ENCODE measurements around the gene WWOX.

WWOX gene

DNA sequence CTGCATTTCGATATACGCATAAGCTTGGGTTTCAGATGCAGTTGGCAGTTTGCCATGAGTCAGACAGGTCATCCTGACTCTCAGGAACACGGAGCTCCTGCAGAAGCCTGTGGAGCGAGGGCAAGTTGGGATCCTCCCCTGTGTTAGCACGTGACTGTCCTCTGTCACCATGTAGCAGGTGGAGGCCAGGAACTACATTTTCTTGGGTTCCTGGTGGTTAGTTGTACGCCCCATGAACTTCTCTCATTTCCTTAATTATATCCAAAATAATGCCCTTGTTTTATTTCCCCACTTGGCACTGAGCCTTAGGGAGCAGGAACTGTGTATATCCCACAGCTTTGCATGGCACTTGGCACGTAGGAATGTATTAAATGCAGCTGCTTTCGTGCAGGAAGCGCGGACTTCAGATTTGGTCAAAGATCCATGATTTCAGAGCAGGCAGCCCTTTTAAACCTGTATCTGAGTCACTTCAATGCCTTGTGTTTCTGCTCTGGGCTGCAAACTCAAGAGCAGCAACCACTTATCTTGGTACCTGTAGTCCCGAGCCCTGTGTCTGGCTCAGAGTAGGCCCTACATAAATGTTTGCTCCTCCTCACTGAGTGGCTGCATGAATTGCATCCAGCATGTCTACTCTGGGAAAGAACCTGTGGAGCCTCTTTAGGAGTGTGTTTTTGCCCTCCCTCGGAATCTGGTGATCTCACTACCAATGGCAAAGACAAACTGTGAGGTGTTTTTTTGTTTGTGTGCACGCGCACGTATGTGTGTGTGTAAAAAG lies 1072.7 kb downstream of the WWOX start:
- Histone ChIP-seq H3K4me3 (ENCODE audit: low read length) (no peak overlapping the region), H3K9ac (ENCODE audit: low read length) (no peak overlapping the region), H3K27ac (ENCODE audit: low read length) (no peak overlapping the region), H3K9me3 (ENCODE audit: control insufficient read depth, low read depth, low read length) (peaks cover 4% of the 10 kb centered on the region), H3K36me3 (ENCODE audit: control insufficient read depth, low read depth, low read length) (no peaks in the 10 kb centered on the region), H3K4me1 (ENCODE audit: control insufficient read depth, low read depth, low read length) (peaks cover 15% of the 10 kb centered on the region), H3K27me3 (ENCODE audit: control insufficient read depth, insufficient read depth, low read length) (no peaks in the 10 kb centered on the region)

DNA sequence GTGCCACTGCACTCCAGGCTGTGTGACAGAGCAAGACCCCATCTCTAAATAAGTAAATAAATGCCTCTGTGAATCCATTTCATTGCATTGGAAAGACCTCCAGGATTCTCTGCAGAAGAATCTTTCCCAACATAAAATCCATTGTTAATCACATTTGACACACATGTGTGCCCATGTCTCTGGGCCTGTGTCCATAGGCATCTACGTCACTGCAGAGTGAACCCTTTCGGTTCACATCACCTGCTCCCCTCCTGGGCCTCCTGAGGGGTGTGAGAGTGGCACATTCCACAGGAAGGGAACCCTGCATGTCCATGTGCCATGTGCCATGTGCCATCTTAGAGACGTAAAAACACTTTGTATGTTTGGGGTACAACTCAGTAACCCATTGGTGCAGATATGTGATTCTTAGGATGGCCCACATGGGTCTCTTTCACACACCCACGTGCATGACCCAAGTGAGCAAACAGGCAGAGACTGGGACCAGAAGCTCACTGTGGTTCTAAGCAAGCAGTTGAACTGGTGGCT lies 1073.6 kb downstream of the WWOX start:
- no peak overlapping the region for H3K27ac ChIP-seq (ENCODE audit: low read length)
- H3K27me3 ChIP-seq (ENCODE audit: control insufficient read depth, insufficient read depth, low read length): no peaks in the 10 kb centered on the region
- no peaks in the 10 kb centered on the region for H3K9me3 ChIP-seq (ENCODE audit: control insufficient read depth, low read depth, low read length)
- H3K9ac ChIP-seq (ENCODE audit: low read length): no peak overlapping the region
- no peaks in the 10 kb centered on the region for H3K36me3 ChIP-seq (ENCODE audit: control insufficient read depth, low read depth, low read length)
- H3K4me3 ChIP-seq (ENCODE audit: low read length): no peak overlapping the region
- H3K4me1 ChIP-seq (ENCODE audit: control insufficient read depth, low read depth, low read length): peaks cover 15% of the 10 kb centered on the region

DNA sequence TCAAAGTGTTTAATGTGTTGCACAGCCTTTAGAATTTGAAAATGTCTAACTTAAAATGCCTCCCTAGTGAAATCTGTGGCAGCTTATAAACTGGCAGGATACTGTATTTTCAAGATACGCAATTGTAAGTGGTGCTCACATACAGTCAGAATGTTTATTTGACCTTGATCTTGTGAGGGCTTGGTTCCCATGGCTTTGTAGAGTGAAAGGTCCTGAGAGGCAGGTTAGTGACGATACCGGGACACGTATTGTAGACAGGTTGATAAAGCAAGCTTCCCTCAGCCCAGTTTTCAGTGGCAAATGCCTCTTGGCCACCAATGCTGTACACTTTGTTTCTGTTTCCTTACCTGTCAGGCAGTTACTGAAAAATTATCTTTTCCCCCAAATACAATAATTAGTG lies 1074.5 kb downstream of the WWOX start:
- H3K27ac ChIP-seq (ENCODE audit: low read length): no peak overlapping the region
- H3K4me3 ChIP-seq (ENCODE audit: low read length): no peak overlapping the region
- no peak overlapping the region for H3K9ac ChIP-seq (ENCODE audit: low read length)
- no peaks in the 10 kb centered on the region for H3K9me3 ChIP-seq (ENCODE audit: control insufficient read depth, low read depth, low read length)
- H3K27me3 ChIP-seq (ENCODE audit: control insufficient read depth, insufficient read depth, low read length): no peaks in the 10 kb centered on the region
- peaks cover 13% of the 10 kb centered on the region for H3K4me1 ChIP-seq (ENCODE audit: control insufficient read depth, low read depth, low read length)
- H3K36me3 ChIP-seq (ENCODE audit: control insufficient read depth, low read depth, low read length): no peaks in the 10 kb centered on the region

DNA sequence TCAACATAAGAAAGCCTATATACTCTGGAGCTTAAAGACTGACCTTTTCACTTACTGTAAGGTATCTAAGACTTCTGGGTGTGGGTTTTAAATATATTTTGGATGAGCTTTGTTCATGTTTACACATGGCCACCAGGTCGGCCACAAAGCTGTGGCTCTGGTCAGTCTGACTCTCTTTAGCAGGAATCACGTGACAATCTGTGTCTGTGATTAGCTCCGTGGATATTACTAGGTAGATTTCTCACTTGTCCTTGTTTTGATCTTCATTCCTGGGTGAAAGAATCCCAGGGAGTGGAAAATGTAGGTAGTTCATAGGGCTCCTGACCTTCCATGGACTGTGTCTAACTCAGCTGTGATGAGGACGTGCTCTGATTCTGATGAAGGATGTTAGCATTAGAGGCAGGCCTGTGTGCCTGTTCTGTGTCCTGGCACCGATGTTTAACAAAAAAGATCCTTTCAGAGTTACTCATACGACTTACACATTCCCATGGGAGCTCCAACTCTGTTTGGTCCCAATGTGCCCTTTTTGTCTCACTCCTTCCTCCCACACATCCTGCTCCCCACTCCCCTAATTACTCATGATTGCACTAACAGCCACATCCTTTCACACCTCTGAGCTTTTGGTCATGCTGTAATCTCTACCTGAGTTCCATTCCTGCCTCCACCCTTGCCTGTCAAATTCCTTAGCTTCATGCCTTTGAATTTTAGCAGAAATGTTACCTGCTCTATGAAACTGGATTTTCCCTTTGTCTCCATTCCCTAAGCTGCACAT lies 1076.0 kb downstream of the WWOX start:
- no peaks in the 10 kb centered on the region for H3K9me3 ChIP-seq (ENCODE audit: control insufficient read depth, low read depth, low read length)
- H3K4me1 ChIP-seq (ENCODE audit: control insufficient read depth, low read depth, low read length): no peaks in the 10 kb centered on the region
- no peaks in the 10 kb centered on the region for H3K36me3 ChIP-seq (ENCODE audit: control insufficient read depth, low read depth, low read length)
- H3K4me3 ChIP-seq (ENCODE audit: low read length): no peak overlapping the region
- no peak overlapping the region for H3K27ac ChIP-seq (ENCODE audit: low read length)
- H3K9ac ChIP-seq (ENCODE audit: low read length): no peak overlapping the region
- no peaks in the 10 kb centered on the region for H3K27me3 ChIP-seq (ENCODE audit: control insufficient read depth, insufficient read depth, low read length)

DNA sequence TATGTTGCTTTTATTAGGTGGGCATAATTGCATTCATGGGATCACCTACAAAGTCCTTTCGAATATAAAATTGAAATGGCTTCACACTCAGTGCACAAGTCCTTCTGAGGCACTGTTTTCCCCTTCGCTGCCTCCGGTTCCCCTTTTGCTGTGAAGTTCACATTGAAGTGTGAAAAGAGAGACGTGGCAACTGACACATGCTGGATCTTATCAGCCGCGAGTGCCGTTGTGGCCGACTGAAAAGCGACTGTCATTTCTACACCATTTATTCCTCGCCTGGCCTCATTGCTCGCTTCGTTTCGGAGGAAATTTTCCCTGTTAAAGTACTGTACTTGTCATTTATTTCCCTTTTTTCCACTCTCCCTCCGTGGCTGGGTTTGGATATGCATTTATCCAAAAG lies 1077.6 kb downstream of the WWOX start:
- H3K27ac ChIP-seq (ENCODE audit: low read length): no peak overlapping the region
- H3K27me3 ChIP-seq (ENCODE audit: control insufficient read depth, insufficient read depth, low read length): no peaks in the 10 kb centered on the region
- H3K36me3 ChIP-seq (ENCODE audit: control insufficient read depth, low read depth, low read length): no peaks in the 10 kb centered on the region
- no peaks in the 10 kb centered on the region for H3K9me3 ChIP-seq (ENCODE audit: control insufficient read depth, low read depth, low read length)
- H3K4me1 ChIP-seq (ENCODE audit: control insufficient read depth, low read depth, low read length): no peaks in the 10 kb centered on the region
- no peak overlapping the region for H3K9ac ChIP-seq (ENCODE audit: low read length)
- no peak overlapping the region for H3K4me3 ChIP-seq (ENCODE audit: low read length)

DNA sequence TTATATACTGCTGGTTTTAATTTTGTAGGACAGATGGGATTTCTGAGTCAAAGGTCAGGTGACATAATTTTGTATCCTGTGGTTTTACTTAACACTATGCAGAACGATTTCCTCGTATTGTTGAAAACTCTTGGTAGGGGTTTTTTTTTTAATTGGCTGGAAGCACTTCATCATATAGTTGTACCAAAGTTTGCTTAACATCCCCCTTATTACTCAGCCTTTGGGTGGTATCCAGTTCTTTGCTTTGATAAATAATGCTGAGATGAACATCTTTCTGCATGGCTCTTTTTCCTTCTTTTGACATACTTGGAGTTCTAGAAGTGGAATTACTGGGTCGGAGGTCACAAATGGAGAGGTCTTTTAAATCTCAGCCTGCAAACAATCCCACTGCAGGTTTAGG lies 1082.0 kb downstream of the WWOX start:
- Histone ChIP-seq H3K9ac (ENCODE audit: low read length) (no peak overlapping the region), H3K27ac (ENCODE audit: low read length) (no peak overlapping the region), H3K4me3 (ENCODE audit: low read length) (no peak overlapping the region), H3K4me1 (ENCODE audit: control insufficient read depth, low read depth, low read length) (no peaks in the 10 kb centered on the region), H3K36me3 (ENCODE audit: control insufficient read depth, low read depth, low read length) (no peaks in the 10 kb centered on the region), H3K27me3 (ENCODE audit: control insufficient read depth, insufficient read depth, low read length) (no peaks in the 10 kb centered on the region), H3K9me3 (ENCODE audit: control insufficient read depth, low read depth, low read length) (no peaks in the 10 kb centered on the region)

DNA sequence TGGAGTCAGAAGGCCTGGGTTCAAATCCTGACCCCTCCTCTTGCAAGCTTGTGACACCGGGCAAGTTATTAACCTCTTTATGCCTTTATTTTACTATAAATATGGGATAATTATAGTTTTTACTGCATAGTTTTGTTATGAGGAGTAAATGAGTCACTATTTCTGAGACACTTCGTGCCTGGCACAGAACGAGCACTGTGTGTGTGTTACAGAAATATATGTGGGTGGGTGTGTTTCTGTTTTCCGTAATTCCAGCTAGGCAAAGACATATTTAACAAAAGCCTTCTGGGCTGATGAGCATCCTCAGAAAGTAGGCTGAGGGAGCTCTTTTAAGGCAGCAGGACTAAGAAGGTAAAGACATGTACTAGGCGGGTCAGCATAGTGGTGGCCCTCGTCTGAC lies 1083.2 kb downstream of the WWOX start:
- H3K4me1 ChIP-seq (ENCODE audit: control insufficient read depth, low read depth, low read length): no peaks in the 10 kb centered on the region
- no peaks in the 10 kb centered on the region for H3K9me3 ChIP-seq (ENCODE audit: control insufficient read depth, low read depth, low read length)
- no peaks in the 10 kb centered on the region for H3K36me3 ChIP-seq (ENCODE audit: control insufficient read depth, low read depth, low read length)
- H3K4me3 ChIP-seq (ENCODE audit: low read length): no peak overlapping the region
- no peak overlapping the region for H3K27ac ChIP-seq (ENCODE audit: low read length)
- no peak overlapping the region for H3K9ac ChIP-seq (ENCODE audit: low read length)
- H3K27me3 ChIP-seq (ENCODE audit: control insufficient read depth, insufficient read depth, low read length): no peaks in the 10 kb centered on the region

DNA sequence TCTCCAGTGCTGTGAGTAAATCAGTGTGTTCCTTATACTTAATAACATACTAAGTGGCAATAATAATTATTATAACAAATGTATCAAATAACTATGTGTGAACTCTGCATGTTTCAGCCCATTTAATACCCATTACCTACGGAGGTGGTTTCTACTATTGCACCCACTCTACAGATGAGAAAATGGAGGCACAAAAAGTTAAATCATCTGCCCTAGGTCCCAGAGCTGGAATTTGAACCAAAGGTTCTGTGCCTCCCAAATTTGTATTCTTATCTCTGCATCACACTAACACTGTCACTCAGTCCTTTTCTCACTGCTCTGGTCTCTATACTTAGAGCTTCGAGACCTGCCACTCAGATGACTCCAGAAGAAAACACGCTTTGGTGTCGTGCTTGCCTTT lies 1084.1 kb downstream of the WWOX start:
- H3K9me3 ChIP-seq (ENCODE audit: control insufficient read depth, low read depth, low read length): no peaks in the 10 kb centered on the region
- H3K27me3 ChIP-seq (ENCODE audit: control insufficient read depth, insufficient read depth, low read length): no peaks in the 10 kb centered on the region
- no peak overlapping the region for H3K9ac ChIP-seq (ENCODE audit: low read length)
- H3K36me3 ChIP-seq (ENCODE audit: control insufficient read depth, low read depth, low read length): no peaks in the 10 kb centered on the region
- H3K4me1 ChIP-seq (ENCODE audit: control insufficient read depth, low read depth, low read length): peaks cover 8% of the 10 kb centered on the region
- no peak overlapping the region for H3K27ac ChIP-seq (ENCODE audit: low read length)
- no peak overlapping the region for H3K4me3 ChIP-seq (ENCODE audit: low read length)

DNA sequence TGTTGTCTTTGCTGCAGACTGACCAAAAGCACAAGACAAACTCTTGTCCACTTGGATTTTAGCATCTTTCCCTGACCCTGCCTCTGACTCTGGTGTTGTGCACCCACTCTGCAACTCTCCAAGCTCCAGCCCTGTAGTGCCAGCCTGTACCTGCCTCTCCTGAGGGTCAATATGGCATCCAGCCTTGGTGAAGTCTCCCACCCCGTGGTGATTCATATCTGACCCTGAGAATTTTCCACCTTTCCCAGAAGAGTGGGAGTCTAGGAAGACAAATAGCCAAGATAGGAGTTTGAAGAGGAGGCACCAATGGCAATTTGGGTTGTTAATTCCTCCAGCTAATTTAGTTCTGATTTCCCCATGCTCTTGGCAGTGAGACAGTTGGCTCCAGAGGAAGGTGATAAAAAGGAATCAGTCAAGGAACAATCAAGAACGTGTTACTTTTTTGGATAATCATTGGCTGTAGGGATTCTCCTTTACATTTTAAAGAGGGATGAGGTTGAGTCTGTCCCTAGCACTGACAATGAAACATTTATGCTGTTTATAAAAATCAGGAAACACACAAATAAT lies 1085.1 kb downstream of the WWOX start:
- Histone ChIP-seq H3K27me3 (ENCODE audit: control insufficient read depth, insufficient read depth, low read length) (no peaks in the 10 kb centered on the region), H3K4me3 (ENCODE audit: low read length) (no peak overlapping the region), H3K27ac (ENCODE audit: low read length) (no peak overlapping the region), H3K36me3 (ENCODE audit: control insufficient read depth, low read depth, low read length) (no peaks in the 10 kb centered on the region), H3K4me1 (ENCODE audit: control insufficient read depth, low read depth, low read length) (peaks cover 10% of the 10 kb centered on the region), H3K9ac (ENCODE audit: low read length) (no peak overlapping the region), H3K9me3 (ENCODE audit: control insufficient read depth, low read depth, low read length) (no peaks in the 10 kb centered on the region)

DNA sequence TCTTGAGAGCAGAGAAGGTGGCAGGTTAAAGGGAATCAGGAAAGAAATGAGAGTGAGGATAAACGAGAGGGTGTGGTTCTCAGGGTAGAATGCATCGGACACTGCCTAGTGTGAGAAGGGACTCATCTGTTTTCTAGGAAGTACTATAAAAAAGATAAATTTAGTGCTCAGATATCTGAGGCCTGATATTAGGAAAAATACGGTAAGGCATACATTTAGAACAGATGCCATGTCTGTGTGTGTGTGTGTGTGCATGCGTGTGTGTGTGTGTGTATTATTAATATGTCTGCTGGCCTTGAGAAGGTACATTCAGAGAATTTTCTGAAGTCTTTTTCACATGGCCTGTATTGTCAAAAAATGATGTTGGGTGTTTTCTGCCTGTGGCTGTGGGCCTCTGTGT lies 1086.3 kb downstream of the WWOX start:
- H3K36me3 ChIP-seq (ENCODE audit: control insufficient read depth, low read depth, low read length): no peaks in the 10 kb centered on the region
- H3K9ac ChIP-seq (ENCODE audit: low read length): no peak overlapping the region
- H3K27ac ChIP-seq (ENCODE audit: low read length): no peak overlapping the region
- H3K4me1 ChIP-seq (ENCODE audit: control insufficient read depth, low read depth, low read length): peaks cover 10% of the 10 kb centered on the region
- no peaks in the 10 kb centered on the region for H3K27me3 ChIP-seq (ENCODE audit: control insufficient read depth, insufficient read depth, low read length)
- no peak overlapping the region for H3K4me3 ChIP-seq (ENCODE audit: low read length)
- no peaks in the 10 kb centered on the region for H3K9me3 ChIP-seq (ENCODE audit: control insufficient read depth, low read depth, low read length)

DNA sequence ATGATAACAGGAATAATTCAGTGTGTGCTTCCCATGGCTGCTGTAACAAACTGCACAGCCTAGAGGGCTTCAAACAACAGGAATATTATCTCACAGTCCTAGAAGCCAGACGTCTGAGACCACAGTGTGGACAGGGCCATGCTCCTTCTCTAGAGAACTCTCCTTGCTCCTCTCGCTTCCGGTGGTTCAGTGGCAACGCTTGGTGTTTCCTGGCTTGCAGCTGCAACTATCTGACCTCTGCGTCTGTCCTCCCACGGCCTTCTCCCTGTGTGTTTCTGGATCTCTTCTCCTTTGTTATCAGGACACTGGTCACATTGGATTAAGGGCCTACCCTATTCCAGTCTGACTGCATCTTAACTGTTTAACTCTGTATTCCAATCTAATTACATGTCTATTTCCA lies 1086.7 kb downstream of the WWOX start:
- no peak overlapping the region for H3K4me3 ChIP-seq (ENCODE audit: low read length)
- H3K27me3 ChIP-seq (ENCODE audit: control insufficient read depth, insufficient read depth, low read length): no peaks in the 10 kb centered on the region
- H3K27ac ChIP-seq (ENCODE audit: low read length): no peak overlapping the region
- H3K9ac ChIP-seq (ENCODE audit: low read length): no peak overlapping the region
- no peaks in the 10 kb centered on the region for H3K9me3 ChIP-seq (ENCODE audit: control insufficient read depth, low read depth, low read length)
- peaks cover 10% of the 10 kb centered on the region for H3K4me1 ChIP-seq (ENCODE audit: control insufficient read depth, low read depth, low read length)
- no peaks in the 10 kb centered on the region for H3K36me3 ChIP-seq (ENCODE audit: control insufficient read depth, low read depth, low read length)

All from iPS-18a (cell line).